ENCODE results near the gene RAB40C.

The RAB40C gene

GRCh38 chr16:672371-672770, 82.5 kb downstream of the RAB40C start:
- TF ChIP-seq CTCF (IDR thresholded peaks at IDR 0.05; ENCODE audit: poor library complexity, severe bottlenecking) = no peak
- H3K36me3 ChIP-seq (ENCODE audit: low read depth) = peaks cover 46% of the 10 kb centered on the region
- no peak for DNase-seq (ENCODE audit: low spot score)

GRCh38 chr16:672851-673250, 83.0 kb downstream of the RAB40C start:
- Histone ChIP-seq H3K36me3 (ENCODE audit: low read depth) (peaks cover 46% of the 10 kb centered on the region), H3K27ac (ENCODE audit: poor library complexity, severe bottlenecking) (peak overlapping the region; percentile 12), H3K9me3 (ENCODE audit: severe bottlenecking) (no peaks in the 10 kb centered on the region), H3K27me3 (ENCODE audit: insufficient read depth, poor library complexity, severe bottlenecking) (no peaks in the 10 kb centered on the region), H3K4me1 (ENCODE audit: insufficient read depth, poor library complexity, severe bottlenecking) (peaks cover 6% of the 10 kb centered on the region), H3K4me3 (ENCODE audit: severe bottlenecking) (no peak overlapping the region)
- no peak for ATAC-seq (ENCODE audit: low read depth)
- DNase-seq (ENCODE audit: low spot score) = no peak
- no peak for TF ChIP-seq CTCF (IDR thresholded peaks at IDR 0.05; ENCODE audit: poor library complexity, severe bottlenecking)

More at GRCh38 chr16:672371-672770, 82.5 kb downstream of the RAB40C start:
- H3K4me1 ChIP-seq (ENCODE audit: insufficient read depth, poor library complexity, severe bottlenecking) = peaks cover 6% of the 10 kb centered on the region
- H3K27ac ChIP-seq (ENCODE audit: poor library complexity, severe bottlenecking) = no peak overlapping the region
- no peaks in the 10 kb centered on the region for H3K27me3 ChIP-seq (ENCODE audit: insufficient read depth, poor library complexity, severe bottlenecking)
- H3K4me3 ChIP-seq (ENCODE audit: severe bottlenecking) = no peak overlapping the region
- no peaks in the 10 kb centered on the region for H3K9me3 ChIP-seq (ENCODE audit: severe bottlenecking)
- no peak for ATAC-seq (ENCODE audit: low read depth)

GRCh38 chr16:673399-673991, 83.6 kb downstream of the RAB40C start:
- no peak for TF ChIP-seq CTCF (IDR thresholded peaks at IDR 0.05; ENCODE audit: poor library complexity, severe bottlenecking)
- Histone ChIP-seq H3K4me3 (ENCODE audit: severe bottlenecking) (no peak overlapping the region), H3K27ac (ENCODE audit: poor library complexity, severe bottlenecking) (peak overlapping the region; percentile 12), H3K4me1 (ENCODE audit: insufficient read depth, poor library complexity, severe bottlenecking) (peaks cover 6% of the 10 kb centered on the region), H3K36me3 (ENCODE audit: low read depth) (peaks cover 46% of the 10 kb centered on the region), H3K9me3 (ENCODE audit: severe bottlenecking) (no peaks in the 10 kb centered on the region), H3K27me3 (ENCODE audit: insufficient read depth, poor library complexity, severe bottlenecking) (no peaks in the 10 kb centered on the region)
- DNase-seq (ENCODE audit: low spot score) = no peak
- ATAC-seq (ENCODE audit: low read depth) = no peak

GRCh38 chr16:674214-674881, 84.5 kb downstream of the RAB40C start:
- H3K27me3 ChIP-seq (ENCODE audit: insufficient read depth, poor library complexity, severe bottlenecking) = no peaks in the 10 kb centered on the region
- peaks cover 45% of the 10 kb centered on the region for H3K36me3 ChIP-seq (ENCODE audit: low read depth)
- H3K4me3 ChIP-seq (ENCODE audit: severe bottlenecking) = no peak overlapping the region
- H3K9me3 ChIP-seq (ENCODE audit: severe bottlenecking) = no peaks in the 10 kb centered on the region
- H3K4me1 ChIP-seq (ENCODE audit: insufficient read depth, poor library complexity, severe bottlenecking) = peaks cover 11% of the 10 kb centered on the region
- ATAC-seq (ENCODE audit: low read depth) = no peak
- no peak for TF ChIP-seq CTCF (IDR thresholded peaks at IDR 0.05; ENCODE audit: poor library complexity, severe bottlenecking)
- no peak for DNase-seq (ENCODE audit: low spot score)
- no peak overlapping the region for H3K27ac ChIP-seq (ENCODE audit: poor library complexity, severe bottlenecking)

All from RWPE2 (cell line).